ENCODE measurements around the gene NDUFB11.

- no peak for TF ChIP-seq SIN3A (IDR thresholded peaks at IDR 0.05; ENCODE audit: borderline replicate concordance, insufficient read depth, low read length)
- TF ChIP-seq REST (IDR thresholded peaks at IDR 0.05; ENCODE audit: insufficient read depth in 1 of 2, low read depth in 2 of 2, low read length in 2 of 2) = no peak
These were observed 40.0 kb upstream of the NDUFB11 start for GRCh38 chrX:47184486-47184885.

All from PFSK-1 (cell line).